Activated CD8-positive, alpha-beta memory T cell treated with anti-CD3 and anti-CD28 coated beads for 48 hours (primary cell): ENCODE results near the gene CAPZB.

Experiments used
- DNase-seq, 3 experiments: peaks; one replicate each; pipeline ENCODE4 v3.0.0-alpha.2; 2020; ENCODE audit warnings: low read depth in 2 of 3, low spot score in 2 of 3

CAPZB gene

DNA sequence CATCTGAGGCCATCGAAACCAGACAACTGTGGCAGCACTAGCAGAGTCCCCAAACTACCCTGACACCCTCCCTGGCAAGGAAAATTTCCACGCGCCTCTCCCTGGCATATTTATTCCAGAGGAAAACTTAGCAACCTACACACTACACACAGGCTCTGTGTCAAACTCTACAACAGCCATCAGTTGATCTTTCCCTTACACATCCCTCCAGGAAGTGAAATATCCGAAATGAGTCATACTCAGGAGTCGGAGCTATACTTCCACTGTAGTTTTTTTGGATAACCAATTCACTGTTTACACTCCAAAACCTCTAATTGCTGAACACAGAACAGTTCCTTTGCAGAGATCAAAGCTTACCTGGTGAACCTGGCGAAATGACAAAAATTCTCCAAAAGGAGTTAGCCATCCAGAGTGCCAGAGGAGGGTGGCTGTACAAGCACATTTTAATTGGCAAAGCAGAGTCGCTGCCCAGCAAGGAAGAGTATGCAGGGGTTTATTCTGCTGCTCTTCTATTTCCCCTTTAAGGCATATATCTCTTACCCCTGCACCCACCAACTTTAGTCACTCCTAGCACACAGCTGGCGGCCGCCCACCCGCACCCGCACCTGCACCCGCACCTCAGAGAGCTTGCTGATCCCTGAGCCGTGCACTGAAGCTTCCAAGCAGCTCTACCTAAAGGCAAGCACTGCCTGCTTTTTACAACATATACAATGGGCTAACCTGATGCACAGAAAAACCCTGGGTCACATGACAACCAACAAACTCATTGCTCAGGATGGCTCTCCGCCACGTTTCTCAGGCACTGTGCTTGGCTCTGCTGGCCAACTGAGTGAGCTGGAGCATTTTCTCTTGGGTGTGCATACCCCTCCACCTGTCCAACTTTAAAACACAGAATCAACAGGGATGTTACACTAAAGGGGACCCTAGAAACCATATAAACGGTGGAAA, 54.9 kb downstream of the CAPZB start:
- DNase-seq, result no peak

DNA sequence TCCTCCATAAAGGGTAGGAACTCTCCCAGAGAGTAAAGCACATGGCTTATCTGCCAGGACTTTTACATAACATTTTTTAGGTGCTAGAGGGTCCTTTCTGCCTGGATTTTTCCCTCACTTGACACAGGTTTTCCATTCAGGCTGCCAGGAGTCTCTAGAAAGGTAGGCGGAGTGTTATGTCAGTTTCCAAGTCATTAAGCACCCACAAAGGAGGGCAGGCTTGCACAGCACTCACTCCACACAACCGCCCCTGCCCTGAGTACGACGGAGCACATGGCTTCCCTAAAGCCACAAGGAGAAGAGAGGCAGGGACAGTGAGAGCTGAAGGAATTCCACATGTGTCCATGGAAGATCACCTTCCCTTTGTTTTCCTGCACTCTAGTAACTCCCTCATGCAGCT, 55.7 kb downstream of the CAPZB start:
- no peak for DNase-seq

DNA sequence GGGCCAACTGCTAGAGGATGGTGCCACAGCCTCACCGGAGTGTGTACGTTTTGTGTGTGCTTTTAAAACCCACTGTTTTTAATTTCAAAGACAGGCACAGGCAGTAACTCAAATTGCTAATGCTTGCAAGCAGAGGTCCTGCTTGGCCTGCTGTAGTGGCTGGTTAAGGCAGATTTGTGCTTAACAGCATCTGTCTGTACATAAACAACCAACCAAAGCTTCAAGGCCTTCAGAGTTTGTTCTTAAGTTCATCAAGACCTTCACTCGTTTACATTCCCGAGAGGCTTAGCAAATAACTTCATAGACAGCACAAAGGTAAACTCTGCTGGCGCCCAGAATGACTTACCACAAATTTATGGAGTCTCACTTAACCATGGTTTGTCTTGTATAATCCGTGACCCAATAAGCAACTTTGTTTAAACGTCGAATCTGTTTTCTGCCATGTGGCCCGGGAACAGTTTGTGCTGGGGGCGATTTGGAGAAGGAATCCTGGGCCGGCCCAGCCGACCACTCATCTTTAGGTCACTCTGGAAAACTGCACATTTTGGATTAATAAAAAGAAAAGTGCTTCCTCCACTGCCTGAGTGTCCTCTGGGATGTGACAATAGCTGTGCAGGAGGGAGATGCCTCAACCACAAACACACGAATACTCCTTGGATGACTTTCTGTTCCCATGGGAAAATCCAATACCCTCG, 58.1 kb downstream of the CAPZB start:
- no peak for DNase-seq

DNA sequence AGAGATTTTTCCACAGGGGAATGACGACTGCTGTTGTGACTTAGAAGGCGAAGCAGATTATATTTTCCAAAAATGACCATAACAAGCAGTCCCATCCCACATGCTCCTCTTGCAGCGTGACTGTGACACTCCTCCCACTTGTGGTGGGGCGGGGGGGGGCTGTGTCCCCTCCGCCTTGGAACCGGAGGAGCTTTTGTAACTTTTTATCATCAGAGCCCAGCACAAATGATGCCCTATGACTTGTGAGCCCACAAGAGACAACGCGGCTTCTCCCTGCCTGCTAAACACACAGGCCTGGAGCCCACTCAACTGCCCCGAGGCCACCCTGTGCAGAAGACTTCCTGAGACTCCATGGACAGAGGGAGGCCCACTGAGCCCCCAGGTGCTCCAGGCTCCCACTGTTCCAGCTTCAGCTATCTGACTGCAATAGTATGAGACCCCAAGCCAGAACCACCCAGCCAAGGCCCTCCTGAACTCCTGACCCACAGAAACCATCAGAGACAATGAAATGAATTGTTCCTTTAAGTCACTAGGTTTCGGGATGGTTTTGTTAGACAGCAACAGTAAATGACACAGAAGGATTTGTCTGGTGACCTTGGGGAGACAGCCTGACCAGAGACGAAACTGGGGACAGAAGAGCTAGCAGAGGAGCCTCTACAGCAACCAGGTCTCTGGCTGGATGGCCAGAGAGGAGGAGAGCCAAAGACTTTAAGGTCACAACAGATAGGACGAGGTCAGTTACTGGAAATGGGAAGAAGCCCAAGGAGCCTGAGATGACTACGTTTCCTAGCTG, 58.8 kb downstream of the CAPZB start:
- no peak for DNase-seq

DNA sequence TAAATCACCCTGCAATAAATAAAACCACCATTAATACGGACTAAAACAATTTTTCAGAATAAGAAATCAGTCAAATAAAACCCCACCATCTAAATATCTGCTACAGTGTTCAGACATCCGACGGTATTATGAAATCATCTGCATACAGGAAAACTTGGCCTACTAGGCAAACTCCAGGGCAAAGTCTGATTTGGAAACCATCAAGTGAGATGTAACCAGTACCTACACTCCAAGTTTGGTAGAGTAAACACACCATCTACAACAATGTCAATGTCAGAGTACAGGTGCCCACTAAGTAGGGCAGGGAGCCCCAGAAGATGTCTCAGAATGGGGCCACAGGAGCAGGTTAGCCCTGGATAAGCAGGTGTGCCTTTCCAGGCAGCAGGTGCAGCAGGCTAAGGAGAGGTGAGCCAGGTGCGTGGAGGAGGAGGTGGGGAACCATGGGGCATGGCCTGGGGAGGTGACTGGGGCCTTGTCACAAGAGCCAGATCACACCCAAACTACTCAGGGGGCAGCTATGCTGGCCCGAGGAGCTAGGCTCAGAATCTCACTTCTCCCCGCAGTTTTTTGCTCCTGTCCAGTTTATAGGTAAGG, 59.6 kb downstream of the CAPZB start:
- no peak for DNase-seq

DNA sequence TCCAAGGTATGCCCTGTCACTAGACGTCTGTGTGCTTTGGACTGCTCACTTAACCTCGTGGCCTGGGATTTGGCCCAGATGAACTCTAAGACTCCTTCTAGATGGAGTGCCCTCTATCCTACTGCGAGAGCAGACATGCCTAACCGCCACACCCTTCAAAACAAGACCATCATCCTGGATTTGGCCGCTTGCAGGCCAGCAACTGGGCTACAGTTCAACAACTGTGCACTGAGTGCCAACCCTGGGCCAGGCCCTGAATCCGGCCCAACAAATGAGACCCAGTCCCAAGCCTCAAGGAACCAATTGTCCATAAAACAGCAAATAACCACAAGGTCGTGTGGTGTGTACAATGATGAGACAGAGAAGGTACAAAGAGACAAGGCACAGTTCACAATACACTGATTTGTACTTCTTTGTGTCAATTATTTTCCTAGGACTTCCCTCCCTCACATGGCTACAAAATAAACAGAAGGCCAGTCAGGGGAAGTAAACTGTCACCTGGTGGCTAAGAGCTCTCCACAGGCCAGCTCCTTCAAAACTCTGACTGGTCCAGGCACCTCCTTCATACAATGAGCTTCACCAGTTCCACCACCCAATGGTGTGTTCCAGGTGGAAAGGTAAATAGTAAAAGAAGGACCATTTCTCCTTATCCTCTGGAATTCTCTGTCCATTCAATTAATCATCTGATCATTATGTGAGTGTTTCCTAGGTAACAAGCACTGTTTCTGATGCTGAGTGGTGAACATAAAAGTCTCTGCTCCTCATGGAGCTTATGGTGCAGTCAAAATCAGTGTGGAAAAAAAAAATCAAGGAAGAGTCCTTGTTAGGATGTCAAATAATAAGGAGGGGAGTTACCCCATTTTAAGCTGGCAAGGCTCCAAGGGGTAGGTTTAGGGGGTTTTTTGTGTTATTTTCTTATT, 60.4 kb downstream of the CAPZB start:
- no peak for DNase-seq

DNA sequence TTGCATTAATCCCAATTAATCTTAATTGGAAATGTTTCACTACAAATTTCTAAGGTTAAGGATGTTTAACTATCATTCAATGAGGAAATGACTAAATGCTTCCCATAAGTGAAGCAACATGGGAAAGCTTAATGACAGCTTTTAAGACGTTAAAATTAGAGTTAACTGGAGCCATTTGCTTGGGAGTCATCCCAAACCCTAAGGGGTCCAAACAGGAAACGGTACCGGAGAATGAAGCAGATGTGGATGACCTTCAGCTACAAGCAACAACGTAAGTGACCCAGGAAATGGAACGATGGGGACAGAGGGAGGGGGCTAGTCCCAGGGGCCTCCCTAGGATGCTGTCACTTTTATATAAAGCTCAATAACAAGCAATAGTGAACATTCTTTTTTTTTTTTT, 62.2 kb downstream of the CAPZB start:
- no peak for DNase-seq

DNA sequence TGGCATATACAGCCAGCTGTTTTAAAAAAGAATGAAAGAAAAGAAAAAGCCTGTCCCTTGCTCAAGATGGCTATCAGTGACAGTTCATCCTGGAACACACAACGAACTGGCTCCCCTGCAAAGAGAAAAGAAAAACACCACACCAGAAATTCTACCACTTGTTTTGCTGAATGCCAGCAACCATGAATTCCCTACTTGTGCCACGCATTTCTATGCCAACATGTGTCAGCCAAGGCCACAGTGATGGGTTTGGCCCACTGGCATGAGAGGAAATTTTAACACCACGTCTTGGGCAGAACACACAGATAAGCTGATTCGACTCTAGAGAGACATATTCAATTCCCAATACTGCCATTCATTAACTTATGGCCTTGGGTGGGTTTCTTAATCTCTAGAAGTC, 64.0 kb downstream of the CAPZB start:
- DNase-seq, result no peak

DNA sequence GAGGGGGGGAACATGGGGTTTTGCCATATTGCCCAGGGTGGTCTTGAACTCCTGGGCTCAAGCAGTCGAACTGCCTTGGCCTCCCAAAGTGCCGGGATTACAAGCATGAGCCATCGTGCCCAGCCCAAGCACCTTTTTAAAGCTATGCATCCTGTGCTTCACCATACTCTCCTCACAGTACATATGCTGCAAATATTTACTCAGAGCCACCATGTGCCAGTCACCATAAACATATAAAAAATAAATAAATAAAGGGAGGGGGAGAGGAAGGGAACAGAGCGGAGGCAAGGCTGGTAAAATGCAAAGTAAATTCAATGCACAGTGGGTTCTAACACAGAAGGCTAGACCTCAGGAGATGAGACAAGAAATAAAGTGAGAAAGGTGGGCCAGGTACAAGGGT, 64.7 kb downstream of the CAPZB start:
- no peak for DNase-seq

DNA sequence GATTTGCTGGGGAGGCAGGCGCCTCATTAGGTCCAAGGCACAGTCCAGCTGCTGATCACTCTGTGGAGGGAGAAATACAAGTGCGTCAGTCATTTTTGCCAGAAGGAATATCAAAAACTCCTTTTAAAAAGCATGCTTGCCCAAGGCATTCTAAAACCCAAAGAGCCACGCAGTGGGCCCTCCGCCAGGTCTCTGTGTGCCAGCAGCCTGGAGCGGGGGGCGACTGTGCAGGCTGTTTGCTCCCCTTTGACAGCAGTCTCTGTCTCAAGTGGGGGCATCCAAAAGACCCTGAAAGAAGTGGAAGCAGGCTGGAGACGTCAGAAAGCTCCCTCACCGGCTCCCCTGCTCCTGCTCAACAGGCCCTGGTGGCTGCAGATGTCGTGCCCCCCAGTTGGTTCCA, 65.6 kb downstream of the CAPZB start:
- no peak for DNase-seq

DNA sequence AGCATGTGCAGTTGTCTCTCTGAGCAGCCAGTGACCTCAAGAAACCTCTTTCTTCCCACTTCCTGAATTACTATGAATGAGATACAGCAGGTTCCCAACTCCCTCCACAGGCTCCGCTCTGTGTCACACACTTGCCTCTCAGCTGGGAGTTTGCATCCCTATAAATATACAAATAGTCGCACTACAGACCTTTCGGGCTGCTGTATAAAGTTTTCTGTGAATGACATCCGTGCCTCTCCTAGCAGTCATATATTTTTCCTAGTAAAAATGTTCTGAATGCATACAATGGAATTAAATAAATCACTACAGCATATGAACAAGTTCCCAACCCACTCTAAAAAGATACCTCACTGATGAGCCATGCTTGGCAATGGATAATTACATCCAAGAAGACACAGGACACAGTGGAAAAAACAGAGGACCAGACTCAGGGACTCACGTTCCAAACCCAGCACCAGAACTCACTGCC, 66.8 kb downstream of the CAPZB start:
- DNase-seq, result no peak

DNA sequence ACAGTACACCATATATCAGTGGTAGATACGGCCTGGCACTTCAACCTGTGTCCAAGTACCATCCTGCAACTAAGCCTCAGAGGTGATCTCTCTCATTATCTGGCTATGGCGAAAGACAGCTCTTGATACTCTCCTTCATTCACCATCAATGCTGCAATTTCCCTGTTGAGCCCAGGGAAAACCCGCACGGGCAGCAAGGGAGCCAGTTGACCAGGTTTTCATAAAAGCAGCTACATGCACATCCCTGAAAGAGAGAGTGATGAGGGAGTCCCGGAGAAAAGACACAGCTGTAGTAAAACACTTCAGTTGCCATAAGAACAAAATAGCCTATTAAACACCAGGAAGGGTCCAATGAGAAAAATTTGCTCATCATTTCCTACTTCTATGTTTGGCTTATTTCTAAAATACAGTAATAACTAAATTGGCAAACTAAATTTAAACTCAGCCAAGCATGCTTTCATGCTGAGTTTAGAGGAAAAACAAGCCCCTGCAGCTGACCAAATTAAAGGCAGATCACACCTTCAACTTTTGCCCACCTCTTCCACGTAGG, 68.3 kb downstream of the CAPZB start:
- DNase-seq, result no peak

DNA sequence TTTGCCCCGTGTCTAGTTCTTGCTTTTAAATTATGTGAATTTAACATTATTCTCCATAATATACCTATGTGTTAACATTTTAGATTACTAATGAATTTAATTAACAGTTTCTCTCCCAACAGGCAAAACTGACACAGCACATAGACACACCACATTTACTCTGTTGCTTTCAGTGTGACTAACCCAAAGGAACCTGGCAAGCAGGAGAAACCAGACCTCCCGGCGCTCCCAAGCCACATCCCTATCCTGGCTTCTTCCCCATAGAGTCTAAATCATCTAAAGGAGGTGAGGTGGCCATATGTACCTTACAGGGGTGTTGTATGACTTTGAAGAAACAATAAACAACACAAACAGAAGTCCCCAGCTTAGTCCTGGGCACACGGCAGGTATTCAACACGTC, 69.2 kb downstream of the CAPZB start:
- no peak for DNase-seq

DNA sequence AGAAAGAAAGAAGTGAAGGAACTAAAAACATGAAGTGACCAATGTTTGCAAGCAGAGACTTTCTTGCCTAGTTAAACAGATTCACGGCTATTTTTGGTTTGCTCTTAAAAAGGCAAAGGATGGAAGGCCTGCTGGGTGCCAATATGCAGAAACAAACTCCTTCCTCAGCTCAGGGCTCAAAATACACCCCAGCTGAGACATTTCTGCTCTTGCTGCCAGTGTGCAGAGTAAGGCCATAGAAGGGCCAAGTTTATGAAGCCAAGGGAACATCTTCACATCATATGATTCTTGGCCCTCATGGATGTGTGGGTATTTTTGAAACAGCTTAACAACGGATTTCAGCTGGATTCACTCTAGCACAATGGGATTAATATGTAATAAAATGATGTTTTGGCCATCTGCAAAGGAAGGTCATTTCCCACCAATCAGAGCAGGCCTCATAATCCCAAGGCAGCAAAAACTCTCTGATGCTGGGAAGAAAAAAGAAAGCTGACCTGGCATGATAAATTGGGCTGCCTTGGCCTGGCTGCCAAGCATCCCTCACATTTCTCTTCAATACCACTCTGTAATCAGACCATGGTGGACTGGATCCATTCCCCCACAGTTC, 70.7 kb downstream of the CAPZB start:
- DNase-seq, result no peak

DNA sequence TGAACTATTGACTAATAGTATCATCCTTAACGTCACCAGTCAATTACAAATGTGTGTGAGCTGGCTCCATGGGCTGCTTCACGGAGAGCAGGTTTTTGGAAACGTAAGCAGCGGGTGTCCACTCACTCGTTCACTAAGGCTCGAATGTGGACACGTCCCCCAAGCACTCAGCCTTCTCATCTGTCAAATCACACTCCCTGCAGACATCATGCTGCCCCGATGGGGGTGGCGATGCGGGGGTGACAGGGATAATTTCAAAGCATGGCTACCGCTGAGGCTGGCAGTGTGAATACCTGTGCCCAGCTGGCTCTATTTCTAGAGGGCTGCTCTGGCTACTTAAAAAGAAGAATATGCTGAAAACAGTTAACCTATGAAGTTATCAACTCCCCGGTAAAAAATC, 71.3 kb downstream of the CAPZB start:
- no peak for DNase-seq

DNA sequence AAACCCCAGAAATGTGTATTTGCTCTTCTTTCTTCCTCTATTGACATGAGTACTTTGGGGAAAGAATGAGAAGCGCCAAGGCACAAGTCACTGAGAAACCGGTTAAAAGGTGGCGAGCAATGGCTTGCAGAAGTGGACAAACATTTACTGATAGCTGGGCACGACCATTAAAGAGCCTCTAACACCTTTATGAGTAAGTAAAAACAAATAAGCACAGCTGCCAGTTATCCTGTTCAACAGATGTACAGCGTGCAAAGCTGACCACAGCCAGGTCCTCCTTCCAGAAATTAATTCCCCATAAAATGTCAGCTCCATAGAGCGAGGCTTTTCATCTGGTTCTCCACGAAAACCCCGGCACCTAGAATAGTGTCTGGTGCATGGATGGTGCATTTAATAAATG, 72.7 kb downstream of the CAPZB start:
- no peak for DNase-seq

DNA sequence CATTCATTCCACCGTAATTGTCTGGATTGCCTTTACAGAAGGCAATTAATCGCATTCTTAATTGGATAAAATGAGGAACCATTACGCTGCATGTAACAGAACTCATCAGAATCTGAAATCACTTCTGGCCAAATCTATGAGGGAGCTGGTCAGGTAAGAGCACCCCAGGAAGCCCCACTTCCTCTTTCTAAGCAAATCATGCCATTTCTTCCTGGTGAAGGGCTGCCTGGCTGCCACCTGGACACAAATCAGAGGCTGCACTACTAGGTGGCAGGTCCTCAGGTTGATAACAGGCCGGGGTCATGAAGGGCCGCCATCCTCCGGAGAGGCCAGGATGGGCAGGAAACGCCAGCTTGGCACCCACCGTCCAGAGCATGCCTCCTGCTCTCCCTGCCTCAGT, 73.7 kb downstream of the CAPZB start:
- DNase-seq, result no peak

DNA sequence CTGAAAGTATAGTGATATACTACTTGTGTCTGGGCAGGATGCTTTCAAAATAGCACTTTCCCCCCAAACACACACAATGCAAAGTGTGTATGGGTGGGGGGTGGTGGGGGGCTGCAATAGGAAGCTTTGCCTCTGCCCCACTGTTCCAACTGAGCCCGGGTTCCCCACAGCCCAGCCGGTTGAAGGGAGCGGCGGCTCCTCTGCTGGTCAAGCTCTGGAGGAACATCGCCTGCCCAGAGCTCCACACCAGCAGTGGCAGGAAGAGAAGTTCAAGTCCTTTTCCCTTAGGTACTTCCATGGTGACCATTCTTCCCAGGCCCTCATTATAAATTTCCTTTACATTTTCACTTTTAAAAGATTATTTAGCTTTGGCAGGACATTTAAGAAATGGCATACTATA, 74.9 kb downstream of the CAPZB start:
- DNase-seq, result no peak
